HepG2 (cell line): ENCODE measurements around the gene GNG7. TPM values are rescaled to one million over a fixed set of nuclear protein-coding genes. Genes with fewer than 3 reads are reported as not detected.
A peak's percentile ranks its signal among the peaks of the same experiment; 100 is the strongest.

Source experiments
- EHMT2 ChIP-seq: fragments of 200-600 bp; sonication (generic); IDR thresholded peaks from 2 replicates; pipeline ENCODE4 v1.7.0; 2017; ENCODE audit warnings: antibody characterized with exemption, low read depth, low read length, borderline replicate concordance
- ELF1 ChIP-seq: sonication (generic); formaldehyde crosslinking; IDR thresholded peaks from 2 replicates; pipeline ENCODE4 v1.4.0; 2020; ENCODE audit warnings: missing genetic modification reagents
- GATAD2A ChIP-seq: IDR thresholded peaks from 2 replicates; pipeline ENCODE4 v1.6.1; 2016
- GFI1 ChIP-seq: sonication (generic); formaldehyde crosslinking; IDR thresholded peaks from 2 replicates; pipeline ENCODE4 v1.5.0; 2020; ENCODE audit warnings: missing genetic modification reagents, mild to moderate bottlenecking, borderline replicate concordance
- HCFC1 ChIP-seq: fragments of 150-350 bp; IDR thresholded peaks from 2 replicates; pipeline ENCODE4 v1.6.1; 2014; ENCODE audit warnings: low read depth, low read length
- HMG20A ChIP-seq: IDR thresholded peaks from 2 replicates; pipeline ENCODE4 v1.6.1; 2016; ENCODE audit warnings: borderline replicate concordance
- HNF4A ChIP-seq: sonication (generic); formaldehyde crosslinking; IDR thresholded peaks from 2 replicates; pipeline ENCODE4 v1.4.0; 2020; ENCODE audit warnings: missing genetic modification reagents
- KMT2B ChIP-seq: IDR thresholded peaks from 2 replicates; pipeline ENCODE4 v1.6.1; 2016; ENCODE audit warnings: missing genetic modification reagents, missing compliant biosample characterization
- MXI1 ChIP-seq: IDR thresholded peaks from 3 replicates; pipeline ENCODE4 v1.6.1; 2012; ENCODE audit warnings: low read depth, low read length, inconsistent platforms, borderline replicate concordance
- NBN ChIP-seq: fragments of 450-650 bp; conservative IDR thresholded peaks from 2 replicates; pipeline ENCODE4 v1.6.1; 2017
- NFKB2 ChIP-seq: sonication (generic); formaldehyde crosslinking; IDR thresholded peaks from 2 replicates; pipeline ENCODE4 v1.4.0; 2020; ENCODE audit warnings: missing genetic modification reagents, borderline replicate concordance
- PHF21A ChIP-seq: sonication (generic); formaldehyde crosslinking; IDR thresholded peaks from 2 replicates; pipeline ENCODE4 v1.5.0; 2020; ENCODE audit warnings: mild to moderate bottlenecking, missing genetic modification reagents
- RBM22 ChIP-seq: fragments of 200-400 bp; formaldehyde crosslinking; optimal IDR thresholded peaks from 2 replicates; pipeline ENCODE3; 2017; ENCODE audit warnings: mild to moderate bottlenecking, low read length, moderate library complexity
- SIN3A ChIP-seq: IDR thresholded peaks from 2 replicates; pipeline ENCODE4 v1.6.1; 2011; ENCODE audit warnings: low read depth, mild to moderate bottlenecking, control low read depth, low read length, borderline replicate concordance
- THYN1 ChIP-seq: sonication (generic); formaldehyde crosslinking; IDR thresholded peaks from 2 replicates; pipeline ENCODE4 v1.8.1; 2023; ENCODE audit warnings: low read depth, mild to moderate bottlenecking, moderate library complexity, missing genetic modification reagents, borderline replicate concordance
- ZBTB42 ChIP-seq: sonication (generic); formaldehyde crosslinking; IDR thresholded peaks from 2 replicates; pipeline ENCODE4 v1.5.0; 2020; ENCODE audit warnings: mild to moderate bottlenecking, missing genetic modification reagents
- ZNF10 ChIP-seq: sonication (generic); formaldehyde crosslinking; IDR thresholded peaks from 2 replicates; pipeline ENCODE4 v1.4.0; 2020; ENCODE audit warnings: mild to moderate bottlenecking, low read depth, missing genetic modification reagents, borderline replicate concordance
- ZNF230 ChIP-seq: sonication (generic); formaldehyde crosslinking; IDR thresholded peaks from 2 replicates; pipeline ENCODE4 v1.4.0; 2020; ENCODE audit warnings: mild to moderate bottlenecking, missing genetic modification reagents
- ZNF484 ChIP-seq: sonication (generic); formaldehyde crosslinking; IDR thresholded peaks from 2 replicates; pipeline ENCODE4 v1.5.1; 2020; ENCODE audit warnings: mild to moderate bottlenecking, low read depth, missing genetic modification reagents, borderline replicate concordance
- ZNF557 ChIP-seq: sonication (generic); formaldehyde crosslinking; IDR thresholded peaks from 2 replicates; pipeline ENCODE4 v1.4.0; 2020; ENCODE audit warnings: missing genetic modification reagents
- ZNF570 ChIP-seq: sonication (generic); formaldehyde crosslinking; IDR thresholded peaks from 2 replicates; pipeline ENCODE4 v1.4.0; 2020; ENCODE audit warnings: mild to moderate bottlenecking, missing genetic modification reagents, borderline replicate concordance
- ZNF850 ChIP-seq: sonication (generic); formaldehyde crosslinking; conservative IDR thresholded peaks from 2 replicates; pipeline ENCODE4 v1.9.0; 2021; ENCODE audit warnings: mild to moderate bottlenecking, missing genetic modification reagents
- polyA plus RNA-seq, 8 experiments: library from polyadenylated mRNA; depleted of rRNA in 3 of 8; stranded (reverse) in 7 of 8; unstranded in 1 of 8; fragments of >200 nt; fragmentation: Illumina TruSeq in 4 of 8; extraction: Trizol in 4 of 8; gene quantifications; 2 replicates each; pipeline versions ENCODE4 v1.2.1 to v1.2.3, GENCODE V29; 2011 to 2016; ENCODE audit warnings: low read depth in 4 of 8, missing spikeins in 1 of 8, mixed read lengths in 1 of 8; ENCODE audit not compliant: insufficient read depth in 1 of 8
- total RNA-seq, 5 experiments: library from RNA; depleted of rRNA; stranded (reverse); fragments of >200 nt; fragmentation: Illumina TruSeq; extraction: Trizol; gene quantifications; 2 replicates each; pipeline ENCODE4 v1.2.3, GENCODE V29; 2016; ENCODE audit warnings: low read depth in 1 of 5
- TF ChIP-seq, protein P1 (sequence below): sonication (generic); formaldehyde crosslinking; IDR thresholded peaks from 2 replicates; pipeline ENCODE4 v1.4.0; 2020; ENCODE audit warnings: missing genetic modification reagents, borderline replicate concordance
- TF ChIP-seq, protein P2 (sequence below): sonication (generic); formaldehyde crosslinking; IDR thresholded peaks from 2 replicates; pipeline ENCODE4 v1.4.0; 2020; ENCODE audit warnings: missing genetic modification reagents
- TF ChIP-seq, protein P3 (sequence below): sonication (generic); formaldehyde crosslinking; IDR thresholded peaks from 2 replicates; pipeline ENCODE4 v1.4.0; 2020; ENCODE audit warnings: missing genetic modification reagents
- TF ChIP-seq, protein P4 (sequence below): sonication (generic); formaldehyde crosslinking; IDR thresholded peaks from 2 replicates; pipeline ENCODE4 v1.4.0; 2020; ENCODE audit warnings: mild to moderate bottlenecking, low read depth, missing genetic modification reagents

The GNG7 gene
- total and polyA plus RNA-seq, 2 of the 13 experiments (the other 11 are each of a cell fraction or from before 2014, with no cell fraction given), result 1.4 to 3.3 TPM

DNA sequence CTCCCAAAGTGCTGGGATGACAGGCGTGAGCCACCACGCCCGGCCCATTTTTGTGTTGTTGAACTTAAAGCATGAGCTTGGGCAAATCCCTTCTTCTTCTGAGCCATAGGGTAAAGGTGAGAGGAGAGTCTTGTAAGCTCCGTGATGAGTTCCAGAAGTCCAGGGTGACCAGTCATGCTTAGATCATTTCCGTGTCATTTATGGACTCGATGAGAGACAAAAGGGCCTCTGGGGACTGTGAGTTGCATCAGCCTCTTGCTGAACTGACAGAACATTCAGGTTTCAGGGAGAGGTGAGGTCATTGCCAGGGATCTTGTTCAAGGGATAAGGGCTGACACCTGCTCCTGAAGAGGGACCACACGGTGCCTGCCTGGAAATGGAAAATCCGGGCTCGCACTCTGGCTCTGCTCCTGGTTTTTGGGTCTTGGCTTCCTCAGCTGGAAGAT is 173.0 kb downstream of the GNG7 start (continued):
- TF ChIP-seq GFI1 (CRISPR knock-in tag) (no peak), SIN3A (no peak), THYN1 (no peak), ELF1 (no peak), ZNF570 (CRISPR knock-in tag) (no peak), ZNF230 (CRISPR knock-in tag) (no peak), PHF21A (CRISPR knock-in tag) (no peak), HCFC1 (no peak), KMT2B (CRISPR knock-in tag) (no peak), GATAD2A (peak; percentile 75), NFKB2 (CRISPR knock-in tag) (no peak), RBM22 (no peak), HMG20A (peak; percentile 34; the same call in 1 of the 2 replicates), ZNF850 (CRISPR knock-in tag) (no peak), MXI1 (0 out of 3 replicates have a peak, but pooled peaks have one; percentile 44), EHMT2 (no peak), HNF4A (peak; percentile 28; the same call in 1 of the 2 replicates), NBN (no peak), ZNF557 (CRISPR knock-in tag) (no peak), ZBTB42 (CRISPR knock-in tag) (no peak), ZNF484 (CRISPR knock-in tag) (no peak), ZNF10 (CRISPR knock-in tag) (no peak)
- TF ChIP-seq, protein P1, sequence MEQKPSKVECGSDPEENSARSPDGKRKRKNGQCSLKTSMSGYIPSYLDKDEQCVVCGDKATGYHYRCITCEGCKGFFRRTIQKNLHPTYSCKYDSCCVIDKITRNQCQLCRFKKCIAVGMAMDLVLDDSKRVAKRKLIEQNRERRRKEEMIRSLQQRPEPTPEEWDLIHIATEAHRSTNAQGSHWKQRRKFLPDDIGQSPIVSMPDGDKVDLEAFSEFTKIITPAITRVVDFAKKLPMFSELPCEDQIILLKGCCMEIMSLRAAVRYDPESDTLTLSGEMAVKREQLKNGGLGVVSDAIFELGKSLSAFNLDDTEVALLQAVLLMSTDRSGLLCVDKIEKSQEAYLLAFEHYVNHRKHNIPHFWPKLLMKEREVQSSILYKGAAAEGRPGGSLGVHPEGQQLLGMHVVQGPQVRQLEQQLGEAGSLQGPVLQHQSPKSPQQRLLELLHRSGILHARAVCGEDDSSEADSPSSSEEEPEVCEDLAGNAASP (CRISPR knock-in tag), result 0 out of 2 replicates have a peak, but pooled peaks have one; percentile 67
- TF ChIP-seq, protein P2, sequence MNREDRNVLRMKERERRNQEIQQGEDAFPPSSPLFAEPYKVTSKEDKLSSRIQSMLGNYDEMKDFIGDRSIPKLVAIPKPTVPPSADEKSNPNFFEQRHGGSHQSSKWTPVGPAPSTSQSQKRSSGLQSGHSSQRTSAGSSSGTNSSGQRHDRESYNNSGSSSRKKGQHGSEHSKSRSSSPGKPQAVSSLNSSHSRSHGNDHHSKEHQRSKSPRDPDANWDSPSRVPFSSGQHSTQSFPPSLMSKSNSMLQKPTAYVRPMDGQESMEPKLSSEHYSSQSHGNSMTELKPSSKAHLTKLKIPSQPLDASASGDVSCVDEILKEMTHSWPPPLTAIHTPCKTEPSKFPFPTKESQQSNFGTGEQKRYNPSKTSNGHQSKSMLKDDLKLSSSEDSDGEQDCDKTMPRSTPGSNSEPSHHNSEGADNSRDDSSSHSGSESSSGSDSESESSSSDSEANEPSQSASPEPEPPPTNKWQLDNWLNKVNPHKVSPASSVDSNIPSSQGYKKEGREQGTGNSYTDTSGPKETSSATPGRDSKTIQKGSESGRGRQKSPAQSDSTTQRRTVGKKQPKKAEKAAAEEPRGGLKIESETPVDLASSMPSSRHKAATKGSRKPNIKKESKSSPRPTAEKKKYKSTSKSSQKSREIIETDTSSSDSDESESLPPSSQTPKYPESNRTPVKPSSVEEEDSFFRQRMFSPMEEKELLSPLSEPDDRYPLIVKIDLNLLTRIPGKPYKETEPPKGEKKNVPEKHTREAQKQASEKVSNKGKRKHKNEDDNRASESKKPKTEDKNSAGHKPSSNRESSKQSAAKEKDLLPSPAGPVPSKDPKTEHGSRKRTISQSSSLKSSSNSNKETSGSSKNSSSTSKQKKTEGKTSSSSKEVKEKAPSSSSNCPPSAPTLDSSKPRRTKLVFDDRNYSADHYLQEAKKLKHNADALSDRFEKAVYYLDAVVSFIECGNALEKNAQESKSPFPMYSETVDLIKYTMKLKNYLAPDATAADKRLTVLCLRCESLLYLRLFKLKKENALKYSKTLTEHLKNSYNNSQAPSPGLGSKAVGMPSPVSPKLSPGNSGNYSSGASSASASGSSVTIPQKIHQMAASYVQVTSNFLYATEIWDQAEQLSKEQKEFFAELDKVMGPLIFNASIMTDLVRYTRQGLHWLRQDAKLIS (CRISPR knock-in tag), result no peak
- TF ChIP-seq, protein P3, sequence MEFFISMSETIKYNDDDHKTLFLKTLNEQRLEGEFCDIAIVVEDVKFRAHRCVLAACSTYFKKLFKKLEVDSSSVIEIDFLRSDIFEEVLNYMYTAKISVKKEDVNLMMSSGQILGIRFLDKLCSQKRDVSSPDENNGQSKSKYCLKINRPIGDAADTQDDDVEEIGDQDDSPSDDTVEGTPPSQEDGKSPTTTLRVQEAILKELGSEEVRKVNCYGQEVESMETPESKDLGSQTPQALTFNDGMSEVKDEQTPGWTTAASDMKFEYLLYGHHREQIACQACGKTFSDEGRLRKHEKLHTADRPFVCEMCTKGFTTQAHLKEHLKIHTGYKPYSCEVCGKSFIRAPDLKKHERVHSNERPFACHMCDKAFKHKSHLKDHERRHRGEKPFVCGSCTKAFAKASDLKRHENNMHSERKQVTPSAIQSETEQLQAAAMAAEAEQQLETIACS (CRISPR knock-in tag), result no peak
- TF ChIP-seq, protein P4, sequence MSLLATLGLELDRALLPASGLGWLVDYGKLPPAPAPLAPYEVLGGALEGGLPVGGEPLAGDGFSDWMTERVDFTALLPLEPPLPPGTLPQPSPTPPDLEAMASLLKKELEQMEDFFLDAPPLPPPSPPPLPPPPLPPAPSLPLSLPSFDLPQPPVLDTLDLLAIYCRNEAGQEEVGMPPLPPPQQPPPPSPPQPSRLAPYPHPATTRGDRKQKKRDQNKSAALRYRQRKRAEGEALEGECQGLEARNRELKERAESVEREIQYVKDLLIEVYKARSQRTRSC (CRISPR knock-in tag), result no peak
